Measurements from ENCODE around the gene TMTC4. TPM values are rescaled to one million over a fixed set of nuclear protein-coding genes. Genes with fewer than 3 reads are reported as not detected.

TMTC4 gene
- total and polyA plus RNA-seq, 2 experiments from 2014 or later: 15.0 to 32.6 TPM

DNA sequence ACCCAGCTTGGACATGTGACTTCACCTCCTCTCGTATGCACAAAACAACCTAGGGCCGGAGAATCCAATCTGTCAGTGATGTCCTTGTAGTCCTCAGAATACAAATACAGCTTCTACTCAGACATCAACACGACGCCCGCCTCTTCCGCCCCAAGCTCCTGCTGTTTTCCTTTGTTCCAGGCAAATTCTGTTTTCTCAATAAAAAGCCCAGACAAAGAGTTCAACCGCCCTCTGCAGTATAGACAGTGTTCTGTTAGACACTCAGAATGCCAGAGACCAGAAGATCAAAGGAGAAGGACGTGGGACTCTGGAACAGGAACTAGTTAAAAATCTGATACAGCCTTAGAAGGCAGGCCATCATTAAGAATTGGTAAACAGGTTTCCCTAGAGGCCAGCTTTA lies 44.0 kb downstream of the TMTC4 start:
- Histone ChIP-seq H3K36me3 (replicated peaks; ENCODE audit: insufficient read depth, low read depth) (no peaks in the 10 kb centered on the region), H3K9me3 (ENCODE audit: low read depth) (no peaks in the 10 kb centered on the region), H3K79me2 (no peaks in the 10 kb centered on the region), H4K20me1 (ENCODE audit: insufficient read depth, poor library complexity, severe bottlenecking) (no peaks in the 10 kb centered on the region), H3K27me3 (no peaks in the 10 kb centered on the region), H3K27ac (no peak overlapping the region), H3K4me2 (no peak overlapping the region), H3K4me1 (ENCODE audit: insufficient read depth) (no peaks in the 10 kb centered on the region), H2AFZ (no peak overlapping the region), H3K4me3 (no peak overlapping the region), H3K9me2 (replicated peaks; ENCODE audit: insufficient read depth) (no peaks in the 10 kb centered on the region)
- TF ChIP-seq, protein P1, sequence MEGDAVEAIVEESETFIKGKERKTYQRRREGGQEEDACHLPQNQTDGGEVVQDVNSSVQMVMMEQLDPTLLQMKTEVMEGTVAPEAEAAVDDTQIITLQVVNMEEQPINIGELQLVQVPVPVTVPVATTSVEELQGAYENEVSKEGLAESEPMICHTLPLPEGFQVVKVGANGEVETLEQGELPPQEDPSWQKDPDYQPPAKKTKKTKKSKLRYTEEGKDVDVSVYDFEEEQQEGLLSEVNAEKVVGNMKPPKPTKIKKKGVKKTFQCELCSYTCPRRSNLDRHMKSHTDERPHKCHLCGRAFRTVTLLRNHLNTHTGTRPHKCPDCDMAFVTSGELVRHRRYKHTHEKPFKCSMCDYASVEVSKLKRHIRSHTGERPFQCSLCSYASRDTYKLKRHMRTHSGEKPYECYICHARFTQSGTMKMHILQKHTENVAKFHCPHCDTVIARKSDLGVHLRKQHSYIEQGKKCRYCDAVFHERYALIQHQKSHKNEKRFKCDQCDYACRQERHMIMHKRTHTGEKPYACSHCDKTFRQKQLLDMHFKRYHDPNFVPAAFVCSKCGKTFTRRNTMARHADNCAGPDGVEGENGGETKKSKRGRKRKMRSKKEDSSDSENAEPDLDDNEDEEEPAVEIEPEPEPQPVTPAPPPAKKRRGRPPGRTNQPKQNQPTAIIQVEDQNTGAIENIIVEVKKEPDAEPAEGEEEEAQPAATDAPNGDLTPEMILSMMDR (IDR thresholded peaks at IDR 0.05; ENCODE audit: poor library complexity): peak; percentile 10
- no peak for TF ChIP-seq EZH2 (IDR thresholded peaks at IDR 0.05; ENCODE audit: borderline replicate concordance)
- TF ChIP-seq EZH2phosphoT487 (IDR thresholded peaks at IDR 0.05; ENCODE audit: low read depth, severe bottlenecking, unreplicated experiment): no peak
- 45% methylated on average over 8 of the region's 8 CpGs for WGBS (ENCODE audit: low lambda C conversion rate, missing lambda C conversion rate)
- DNase-seq (ENCODE audit: low spot score): no peak

DNA sequence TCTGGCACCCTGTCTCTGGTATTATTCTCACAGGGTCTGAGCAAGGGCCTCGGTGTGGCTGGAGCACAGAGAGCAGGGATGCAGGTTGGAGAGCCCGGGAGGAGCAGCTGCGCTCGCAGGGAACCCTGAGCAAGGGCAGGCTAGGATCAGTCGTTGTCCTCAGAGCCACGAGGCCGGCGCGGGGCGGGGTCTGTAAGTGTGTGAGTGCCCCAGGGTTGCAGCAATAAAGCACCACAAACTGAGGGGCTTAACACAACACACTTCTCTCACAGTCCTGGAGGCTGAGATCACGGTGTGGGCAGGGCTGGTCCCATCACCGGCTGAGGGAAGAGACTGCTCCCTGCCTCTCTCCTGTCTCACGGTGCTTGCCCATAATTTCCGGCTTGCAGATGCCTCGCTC lies 47.5 kb downstream of the TMTC4 start:
- Histone ChIP-seq H3K9me3 (ENCODE audit: low read depth) (no peaks in the 10 kb centered on the region), H3K79me2 (no peaks in the 10 kb centered on the region), H3K9me2 (replicated peaks; ENCODE audit: insufficient read depth) (no peaks in the 10 kb centered on the region), H3K4me3 (no peak overlapping the region), H3K36me3 (replicated peaks; ENCODE audit: insufficient read depth, low read depth) (no peaks in the 10 kb centered on the region), H3K27me3 (no peaks in the 10 kb centered on the region), H3K4me1 (ENCODE audit: insufficient read depth) (no peaks in the 10 kb centered on the region), H3K4me2 (no peak overlapping the region), H3K27ac (no peak overlapping the region), H4K20me1 (ENCODE audit: insufficient read depth, poor library complexity, severe bottlenecking) (no peaks in the 10 kb centered on the region), H2AFZ (no peak overlapping the region)
- no peak for DNase-seq (ENCODE audit: low spot score)
- TF ChIP-seq, protein P1 (IDR thresholded peaks at IDR 0.05; ENCODE audit: poor library complexity): no peak
- TF ChIP-seq EZH2phosphoT487 (IDR thresholded peaks at IDR 0.05; ENCODE audit: low read depth, severe bottlenecking, unreplicated experiment) (no peak), EZH2 (IDR thresholded peaks at IDR 0.05; ENCODE audit: borderline replicate concordance) (no peak)
- 88% methylated on average over 15 of the region's 15 CpGs for WGBS (ENCODE audit: low lambda C conversion rate, missing lambda C conversion rate)

DNA sequence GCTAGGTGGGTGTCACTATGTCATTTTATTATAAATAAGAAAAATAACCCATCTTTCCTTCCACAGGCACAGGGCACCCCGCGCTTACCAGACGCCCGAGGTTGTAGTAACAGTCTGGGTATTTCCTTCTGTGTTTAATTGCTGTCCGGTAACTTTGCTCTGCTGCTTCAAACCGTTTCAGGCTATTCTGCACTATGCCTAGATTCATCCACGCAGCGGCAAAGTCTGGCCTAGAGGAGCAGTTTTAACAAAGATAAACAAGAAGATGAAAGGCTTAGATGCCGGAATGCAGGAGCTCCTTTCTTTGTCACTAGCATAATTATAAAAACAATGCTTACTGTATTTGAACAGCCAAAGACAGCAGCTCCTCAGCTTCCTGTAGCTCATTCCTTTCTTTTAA lies 49.1 kb downstream of the TMTC4 start:
- no peaks in the 10 kb centered on the region for H4K20me1 ChIP-seq (ENCODE audit: insufficient read depth, poor library complexity, severe bottlenecking)
- H3K9me3 ChIP-seq (ENCODE audit: low read depth): no peaks in the 10 kb centered on the region
- H3K4me2 ChIP-seq: no peak overlapping the region
- no peak for DNase-seq (ENCODE audit: low spot score)
- no peaks in the 10 kb centered on the region for H3K36me3 ChIP-seq (replicated peaks; ENCODE audit: insufficient read depth, low read depth)
- WGBS (ENCODE audit: low lambda C conversion rate, missing lambda C conversion rate): 53% methylated on average over 9 of the region's 9 CpGs
- H3K27me3 ChIP-seq: no peaks in the 10 kb centered on the region
- H3K4me1 ChIP-seq (ENCODE audit: insufficient read depth): no peaks in the 10 kb centered on the region
- TF ChIP-seq, protein P1 (IDR thresholded peaks at IDR 0.05; ENCODE audit: poor library complexity): no peak
- no peak for TF ChIP-seq EZH2 (IDR thresholded peaks at IDR 0.05; ENCODE audit: borderline replicate concordance)
- TF ChIP-seq EZH2phosphoT487 (IDR thresholded peaks at IDR 0.05; ENCODE audit: low read depth, severe bottlenecking, unreplicated experiment): no peak
- H3K27ac ChIP-seq: no peak overlapping the region
- no peaks in the 10 kb centered on the region for H3K9me2 ChIP-seq (replicated peaks; ENCODE audit: insufficient read depth)
- no peaks in the 10 kb centered on the region for H3K79me2 ChIP-seq
- no peak overlapping the region for H3K4me3 ChIP-seq
- H2AFZ ChIP-seq: no peak overlapping the region

DNA sequence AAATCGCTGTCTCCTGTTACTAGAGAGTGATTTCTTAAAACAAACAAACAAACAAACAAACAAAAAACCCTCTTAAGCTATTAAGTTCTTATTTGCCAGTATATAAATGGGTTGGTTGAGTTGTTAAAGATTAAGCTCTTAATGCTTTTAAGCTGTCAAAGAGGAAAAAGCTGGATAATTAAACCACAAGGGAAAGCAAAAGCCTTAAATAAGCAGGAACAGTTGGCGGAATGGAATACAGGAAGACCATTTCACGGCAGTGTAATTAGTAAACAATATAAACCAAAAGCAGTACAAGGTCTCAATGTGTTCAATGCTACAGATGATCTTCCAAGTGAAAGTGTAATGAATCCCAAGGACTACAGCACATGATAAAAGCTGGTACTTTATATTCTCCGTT lies 53.8 kb downstream of the TMTC4 start:
- Histone ChIP-seq H3K4me2 (no peak overlapping the region), H3K4me3 (no peak overlapping the region), H3K9me2 (replicated peaks; ENCODE audit: insufficient read depth) (no peaks in the 10 kb centered on the region), H3K79me2 (no peaks in the 10 kb centered on the region), H3K27ac (no peak overlapping the region), H4K20me1 (ENCODE audit: insufficient read depth, poor library complexity, severe bottlenecking) (no peaks in the 10 kb centered on the region), H3K9me3 (ENCODE audit: low read depth) (no peaks in the 10 kb centered on the region), H3K4me1 (ENCODE audit: insufficient read depth) (no peaks in the 10 kb centered on the region), H3K27me3 (no peaks in the 10 kb centered on the region), H3K36me3 (replicated peaks; ENCODE audit: insufficient read depth, low read depth) (no peaks in the 10 kb centered on the region), H2AFZ (no peak overlapping the region)
- DNase-seq (ENCODE audit: low spot score): no peak
- TF ChIP-seq EZH2 (IDR thresholded peaks at IDR 0.05; ENCODE audit: borderline replicate concordance): no peak
- TF ChIP-seq EZH2phosphoT487 (IDR thresholded peaks at IDR 0.05; ENCODE audit: low read depth, severe bottlenecking, unreplicated experiment): no peak
- TF ChIP-seq, protein P1 (IDR thresholded peaks at IDR 0.05; ENCODE audit: poor library complexity): no peak
- WGBS (ENCODE audit: low lambda C conversion rate, missing lambda C conversion rate): 97% methylated on average over 4 of the region's 4 CpGs

Measured in hepatocyte (in vitro differentiated cells).